Measurements from ENCODE around the gene SSNA1. TPM values are rescaled to one million over a fixed set of nuclear protein-coding genes. Genes with fewer than 3 reads are reported as not detected.

SSNA1 gene
- total RNA-seq, 2 experiments from 2014 or later, result 103 TPM

DNA sequence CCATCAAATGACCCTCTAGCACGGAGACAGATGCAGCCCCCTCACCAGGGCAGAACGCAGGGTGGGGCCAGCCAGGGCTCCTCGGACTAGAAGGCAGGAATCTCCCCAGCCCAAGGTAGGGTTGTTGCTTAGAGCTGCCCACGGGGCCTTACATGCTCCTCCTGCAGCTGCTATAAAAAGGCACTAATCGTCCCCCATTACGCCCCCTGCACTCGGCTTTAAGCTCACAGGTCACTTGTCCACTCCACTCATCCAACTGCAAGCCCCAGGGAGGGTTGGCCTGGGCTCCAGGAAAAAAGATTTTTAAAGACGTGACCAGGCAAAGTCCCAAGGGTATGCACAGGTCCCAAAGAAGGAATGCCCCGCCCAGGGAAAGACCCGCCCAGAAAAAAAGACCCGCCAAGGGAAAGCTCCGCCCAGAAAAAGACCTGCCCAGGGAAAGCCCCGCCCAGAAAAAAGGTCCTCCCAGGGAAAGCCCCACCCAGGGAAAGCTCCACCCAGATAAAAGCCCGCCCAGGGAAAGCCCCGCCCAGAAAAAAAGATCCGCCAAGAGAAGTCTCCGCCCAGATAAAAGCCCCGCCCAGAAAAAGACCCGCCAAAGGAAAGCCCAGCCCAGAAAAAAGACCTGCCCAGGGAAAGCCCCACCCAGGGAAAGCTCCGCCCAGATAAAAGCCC, 38.4 kb upstream of the SSNA1 start:
- POLR2A ChIA-PET, result interaction anchor here (1.0 to 1.2 kb wide), 2 partner anchors 21 to 157 kb away, joined by 4 read pairs; no protein-coding TSS in a partner anchor

DNA sequence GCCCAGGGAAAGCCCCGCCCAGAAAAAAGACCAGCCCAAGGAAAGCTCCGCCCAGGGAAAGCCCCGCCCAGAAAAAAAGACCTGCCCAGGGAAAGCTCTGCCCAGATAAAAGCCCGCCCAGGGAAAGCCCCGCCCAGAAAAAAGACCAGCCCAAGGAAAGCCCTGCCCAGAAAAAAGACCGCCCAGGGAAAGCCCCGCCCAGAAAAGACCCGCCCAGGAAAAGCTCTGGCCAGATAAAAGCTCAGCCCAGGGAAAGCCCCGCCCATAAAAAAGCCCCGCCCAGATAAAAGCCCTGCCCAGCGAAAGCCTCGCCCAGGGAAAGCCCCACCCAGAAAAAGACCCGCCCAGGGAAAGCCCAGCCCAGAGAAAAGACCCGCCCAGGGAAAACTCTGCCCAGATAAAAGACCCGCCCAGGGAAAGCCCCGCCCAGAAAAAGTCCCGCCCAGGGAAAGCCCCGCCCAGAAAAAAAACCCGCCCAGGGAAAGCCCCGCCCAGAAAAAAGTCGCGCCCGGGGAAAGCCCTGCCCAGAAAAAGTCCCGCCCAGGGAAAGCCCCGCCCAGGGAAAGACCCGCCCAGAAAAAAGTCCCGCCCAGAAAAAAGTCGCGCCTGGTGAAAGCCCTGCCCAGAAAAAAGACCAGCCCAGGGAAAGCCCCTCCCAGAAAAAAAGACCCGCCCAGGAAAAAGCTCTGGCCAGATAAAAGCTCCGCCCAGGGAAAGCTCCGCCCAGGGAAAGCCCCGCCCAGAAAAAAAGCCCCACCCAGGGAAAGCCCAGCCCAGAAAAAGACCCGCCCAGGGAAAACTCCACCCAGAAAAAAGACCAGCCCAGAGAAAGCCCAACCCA, 37.6 kb upstream of the SSNA1 start:
- ChIA-PET POLR2A (interaction anchor here (0.7 to 1.2 kb wide), 4 partner anchors 21 to 158 kb away, joined by 4 to 5 read pairs (median 4); partner anchors contain the start of gene TPRN), CTCF (interaction anchor here (0.6 to 2.2 kb wide), 4 partner anchors 21 to 116 kb away, joined by 3 to 5 read pairs (median 4); no protein-coding TSS in a partner anchor)

More for the DNA sequence above, 38.4 kb upstream of the SSNA1 start:
- CTCF ChIA-PET, result interaction anchor here (0.8 to 1.3 kb wide), 3 partner anchors 21 to 39 kb away, joined by 3 read pairs; no protein-coding TSS in a partner anchor

DNA sequence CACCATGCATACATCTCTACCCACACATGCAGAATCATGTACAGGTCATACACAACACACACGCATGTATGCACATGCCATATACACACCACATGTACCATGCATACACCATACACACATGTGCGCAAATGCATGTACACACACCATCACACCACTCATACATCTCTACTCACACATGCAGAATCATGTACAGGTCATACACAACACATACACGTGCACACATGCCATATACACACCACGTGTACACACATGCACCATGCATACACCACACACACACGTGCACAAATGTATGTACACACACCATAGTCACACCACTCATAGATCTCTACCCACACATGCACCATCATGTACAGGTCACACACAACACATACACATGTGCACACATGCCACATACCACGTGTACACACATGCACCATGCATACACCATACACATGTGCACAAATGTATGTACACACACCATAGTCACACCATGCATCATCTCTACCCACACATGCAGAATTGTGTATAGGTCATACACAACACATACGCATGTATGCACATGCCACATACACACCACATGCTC, 35.6 kb upstream of the SSNA1 start:
- POLR2A ChIA-PET, result no interaction called here
- CTCF ChIA-PET, result interaction anchor here (2.2 kb wide), 1 partner anchor 84 kb away, joined by 5 read pairs; no protein-coding TSS in a partner anchor

DNA sequence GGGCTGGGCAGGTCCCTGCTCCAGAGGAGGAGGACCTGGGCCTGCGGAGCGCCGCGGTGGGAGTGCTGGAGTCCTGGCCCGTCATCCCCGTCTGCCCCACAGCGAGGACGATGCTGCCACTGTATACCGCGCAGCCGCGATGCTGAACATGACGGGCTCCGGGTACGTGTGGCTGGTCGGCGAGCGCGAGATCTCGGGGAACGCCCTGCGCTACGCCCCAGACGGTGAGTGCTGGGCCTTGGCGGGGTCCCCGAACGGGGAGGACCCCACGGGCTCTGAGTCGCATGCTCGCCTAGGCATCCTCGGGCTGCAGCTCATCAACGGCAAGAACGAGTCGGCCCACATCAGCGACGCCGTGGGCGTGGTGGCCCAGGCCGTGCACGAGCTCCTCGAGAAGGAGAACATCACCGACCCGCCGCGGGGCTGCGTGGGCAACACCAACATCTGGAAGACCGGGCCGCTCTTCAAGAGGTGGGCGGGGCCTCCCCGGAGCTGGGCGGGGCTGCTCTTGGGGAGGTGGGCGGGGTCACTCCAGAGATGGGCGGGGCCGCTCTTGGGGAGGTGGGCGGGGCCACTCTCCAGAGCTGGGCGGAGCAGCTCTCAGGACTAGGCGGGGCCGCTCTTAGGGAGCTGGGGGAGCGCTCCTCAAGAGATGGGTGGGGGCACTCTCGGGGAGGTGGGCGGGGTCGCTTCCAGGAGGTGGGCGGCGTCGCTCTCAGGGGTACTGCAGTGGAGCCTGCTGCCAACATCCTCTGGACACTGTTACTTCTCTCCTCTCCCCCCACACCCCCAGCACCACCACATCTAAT, 31.7 kb upstream of the SSNA1 start:
- ChIA-PET CTCF (interaction anchor here (1.0 kb wide), 1 partner anchor 33 kb away, joined by 3 read pairs; no protein-coding TSS in a partner anchor), POLR2A (interaction anchor here (0.7 to 1.1 kb wide), 2 partner anchors 44 to 66 kb away, joined by 3 read pairs; no protein-coding TSS in a partner anchor)

DNA sequence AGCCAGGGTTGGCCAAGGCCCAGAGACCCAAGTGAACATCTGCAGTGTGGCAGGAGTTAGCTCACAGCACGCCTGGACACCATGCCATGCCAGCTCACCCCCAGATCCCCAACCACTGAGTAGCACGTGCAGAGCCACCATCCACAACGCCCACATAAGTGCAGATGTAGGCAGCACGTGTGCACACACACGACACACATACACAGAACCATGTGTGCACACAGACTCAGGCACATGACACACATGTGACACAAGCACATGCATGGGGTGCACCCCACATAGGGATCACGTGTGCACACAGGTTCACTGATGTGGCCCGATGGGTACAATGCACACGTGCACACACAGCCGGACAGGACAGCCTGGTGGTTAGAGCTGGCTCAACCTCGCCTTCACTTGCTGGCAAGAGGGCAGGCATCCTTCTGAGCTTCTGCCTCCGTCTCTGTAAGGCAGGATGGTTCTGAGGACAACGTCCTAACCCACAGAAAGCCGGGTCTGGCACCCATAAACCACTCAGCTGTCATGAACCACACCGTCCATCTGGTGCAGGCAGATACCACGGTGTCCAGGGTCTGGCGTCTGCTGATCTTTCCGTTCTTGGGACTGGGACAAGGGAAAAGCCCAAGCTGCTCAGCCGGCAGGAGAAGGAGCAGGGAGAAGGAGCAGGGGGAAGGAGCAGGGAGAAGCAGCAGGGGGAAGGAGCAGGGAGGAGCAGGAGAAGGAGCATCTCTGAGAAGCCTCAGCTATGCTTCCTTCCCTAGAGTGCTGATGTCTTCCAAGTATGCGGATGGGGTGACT, 30.7 kb upstream of the SSNA1 start:
- CTCF ChIA-PET, result no interaction called here
- POLR2A ChIA-PET, result no interaction called here

DNA sequence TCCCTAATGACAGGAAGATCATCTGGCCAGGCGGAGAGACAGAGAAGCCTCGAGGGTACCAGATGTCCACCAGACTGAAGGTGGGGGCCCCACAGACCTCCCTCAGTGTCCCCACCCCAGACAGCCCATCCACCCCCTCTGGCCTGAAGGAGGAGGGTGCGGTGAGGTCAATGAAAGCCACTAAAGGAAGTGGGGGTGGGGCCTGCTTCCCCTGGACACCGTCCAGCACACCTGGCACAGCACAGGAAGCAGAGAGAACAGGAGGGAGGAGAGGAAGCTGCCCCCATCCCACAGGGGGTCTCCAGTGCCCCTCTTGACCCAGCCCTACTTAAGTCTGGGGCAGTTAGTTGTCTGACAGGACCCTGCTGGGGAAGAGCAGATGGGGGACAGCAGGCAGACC, 29.9 kb upstream of the SSNA1 start:
- POLR2A ChIA-PET, result no interaction called here
- CTCF ChIA-PET, result no interaction called here

DNA sequence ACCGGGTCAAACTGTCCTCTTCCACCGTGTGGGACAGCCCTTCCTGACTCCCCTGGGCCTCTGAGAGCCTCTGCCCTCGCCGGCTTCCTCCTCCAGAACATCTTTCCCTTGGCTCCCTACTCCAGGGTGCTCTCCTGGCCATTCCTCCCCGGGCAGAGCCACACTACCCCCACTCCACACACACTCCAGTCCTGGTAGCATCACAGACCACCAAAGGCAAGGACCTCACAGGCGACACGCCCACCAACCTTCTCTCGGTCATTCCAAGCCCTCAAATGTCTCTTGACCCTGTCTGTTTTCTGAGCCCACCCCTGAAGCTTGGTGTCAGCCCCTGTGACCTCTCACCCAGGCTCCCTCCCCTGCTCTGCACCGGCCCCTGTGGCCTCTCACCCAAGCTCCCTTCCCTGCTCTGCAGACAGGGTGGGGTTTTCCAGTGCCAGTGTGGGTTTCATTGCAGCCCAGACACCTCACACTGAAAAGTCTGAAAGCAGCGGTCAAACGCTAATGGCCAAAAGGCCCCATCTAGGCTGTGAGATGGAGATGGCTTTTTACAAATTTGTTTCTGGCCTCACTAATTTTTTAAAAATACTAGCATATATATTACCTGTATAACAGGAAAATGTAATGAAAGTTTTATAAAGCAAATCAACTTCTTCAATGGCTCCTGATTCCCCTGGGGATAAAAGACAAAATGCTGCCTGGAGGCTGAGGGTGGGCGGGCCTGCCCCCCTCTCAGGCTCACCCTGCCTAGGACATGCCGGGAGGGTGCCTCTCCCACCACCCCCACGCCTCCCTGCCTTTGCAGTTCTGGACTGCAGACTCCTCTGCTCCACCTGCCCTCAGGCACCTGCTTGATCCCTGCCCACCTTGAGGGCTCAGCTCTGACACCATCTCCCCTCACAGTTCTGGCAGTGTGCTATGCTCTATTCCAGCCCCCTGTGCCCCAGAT, 29.1 kb upstream of the SSNA1 start:
- CTCF ChIA-PET, result interaction anchor here (1.1 kb wide), 1 partner anchor 68 kb away, joined by 3 read pairs; the partner anchor contains the start of gene RNF224
- POLR2A ChIA-PET, result no interaction called here

DNA sequence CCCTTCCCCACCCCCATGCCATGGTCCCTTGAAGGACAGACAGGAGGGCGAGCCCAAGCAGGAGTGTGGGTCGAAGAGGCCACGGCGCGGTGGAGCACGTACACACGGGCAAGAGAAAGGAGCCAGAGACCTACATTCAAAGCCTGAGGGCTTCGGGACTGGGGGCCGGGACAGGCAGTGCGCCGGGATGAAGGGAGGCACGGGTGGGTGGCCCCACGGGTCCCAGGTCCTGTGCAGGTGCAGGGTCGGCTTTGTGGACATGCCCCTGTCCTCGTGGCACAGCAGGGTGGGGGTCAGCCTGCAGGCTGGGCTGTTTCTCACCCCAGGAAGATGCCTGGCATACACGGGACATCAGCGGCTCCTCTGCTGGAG, 28.4 kb upstream of the SSNA1 start:
- CTCF ChIA-PET, result interaction anchor here (1.1 kb wide), 1 partner anchor 67 kb away, joined by 3 read pairs; the partner anchor contains the start of gene RNF224
- POLR2A ChIA-PET, result no interaction called here

DNA sequence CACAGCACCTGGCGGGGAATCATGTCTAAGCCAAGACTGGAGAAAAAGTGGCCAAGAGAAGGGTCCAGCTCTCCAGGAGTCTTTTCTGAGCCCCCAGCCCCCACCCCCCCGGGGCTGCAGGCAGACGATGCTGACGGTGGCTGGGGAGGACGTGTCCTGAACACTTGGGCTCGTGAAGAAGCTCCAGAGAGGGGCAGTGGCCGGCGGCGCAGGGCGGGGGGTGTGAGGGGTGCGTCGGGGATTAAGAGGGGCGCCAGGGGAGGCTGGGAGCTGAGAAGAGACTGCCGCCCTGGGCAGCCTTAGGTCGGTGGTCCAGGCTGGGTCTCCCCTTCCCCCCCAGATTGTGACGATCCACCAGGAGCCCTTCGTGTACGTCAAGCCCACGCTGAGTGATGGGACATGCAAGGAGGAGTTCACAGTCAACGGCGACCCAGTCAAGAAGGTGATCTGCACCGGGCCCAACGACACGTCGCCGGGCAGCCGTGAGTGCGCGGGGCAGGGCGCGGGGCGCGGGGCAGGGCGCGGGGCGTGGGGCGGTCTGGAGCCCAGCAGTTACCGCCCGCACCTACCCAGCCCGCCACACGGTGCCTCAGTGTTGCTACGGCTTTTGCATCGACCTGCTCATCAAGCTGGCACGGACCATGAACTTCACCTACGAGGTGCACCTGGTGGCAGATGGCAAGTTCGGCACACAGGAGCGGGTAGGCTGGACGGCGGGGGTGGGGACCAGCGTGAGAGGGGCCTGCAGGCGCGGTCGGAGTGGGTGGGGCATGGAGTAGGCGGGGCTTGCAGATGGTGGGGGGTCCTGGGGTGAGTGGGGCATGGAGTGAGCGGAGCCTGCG, 27.5 kb upstream of the SSNA1 start:
- CTCF ChIA-PET, result interaction anchor here (1.1 kb wide), 1 partner anchor 66 kb away, joined by 3 read pairs; the partner anchor contains the start of gene RNF224

DNA sequence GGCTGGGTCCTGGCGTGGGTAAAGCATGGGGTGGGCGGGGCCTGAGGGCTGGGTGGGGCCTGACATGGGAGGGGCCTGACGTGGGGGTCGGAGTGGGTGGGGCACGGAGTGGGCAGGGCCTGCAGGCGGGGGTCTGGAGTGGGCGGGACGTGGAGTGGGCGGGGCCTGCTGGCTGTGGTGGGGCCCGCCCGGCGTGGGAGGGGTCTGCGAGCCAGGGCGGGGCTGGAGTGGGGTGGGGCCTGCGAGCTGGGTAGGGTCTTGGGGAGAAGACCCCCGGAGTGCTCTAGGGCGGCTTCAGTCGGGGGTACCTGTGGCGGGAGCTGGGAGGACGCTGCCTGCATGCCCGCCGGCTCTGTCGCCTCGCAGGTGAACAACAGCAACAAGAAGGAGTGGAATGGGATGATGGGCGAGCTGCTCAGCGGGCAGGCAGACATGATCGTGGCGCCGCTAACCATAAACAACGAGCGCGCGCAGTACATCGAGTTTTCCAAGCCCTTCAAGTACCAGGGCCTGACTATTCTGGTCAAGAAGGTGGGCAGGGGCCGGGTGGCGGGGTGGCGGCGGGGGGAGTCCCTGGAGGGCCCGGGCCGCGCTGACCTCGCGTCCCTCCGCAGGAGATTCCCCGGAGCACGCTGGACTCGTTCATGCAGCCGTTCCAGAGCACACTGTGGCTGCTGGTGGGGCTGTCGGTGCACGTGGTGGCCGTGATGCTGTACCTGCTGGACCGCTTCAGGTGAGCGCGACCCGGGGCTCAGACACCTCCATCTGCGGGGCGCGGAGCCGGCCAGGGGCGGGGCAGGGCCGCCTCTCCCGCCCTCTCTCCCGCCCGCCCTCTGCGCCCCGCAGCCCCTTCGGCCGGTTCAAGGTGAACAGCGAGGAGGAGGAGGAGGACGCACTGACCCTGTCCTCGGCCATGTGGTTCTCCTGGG, 26.7 kb upstream of the SSNA1 start:
- POLR2A ChIA-PET, result no interaction called here
- CTCF ChIA-PET, result interaction anchor here (0.5 kb wide), 1 partner anchor 31 kb away, joined by 3 read pairs; no protein-coding TSS in a partner anchor

More for the DNA sequence above, 27.5 kb upstream of the SSNA1 start:
- POLR2A ChIA-PET, result no interaction called here

DNA sequence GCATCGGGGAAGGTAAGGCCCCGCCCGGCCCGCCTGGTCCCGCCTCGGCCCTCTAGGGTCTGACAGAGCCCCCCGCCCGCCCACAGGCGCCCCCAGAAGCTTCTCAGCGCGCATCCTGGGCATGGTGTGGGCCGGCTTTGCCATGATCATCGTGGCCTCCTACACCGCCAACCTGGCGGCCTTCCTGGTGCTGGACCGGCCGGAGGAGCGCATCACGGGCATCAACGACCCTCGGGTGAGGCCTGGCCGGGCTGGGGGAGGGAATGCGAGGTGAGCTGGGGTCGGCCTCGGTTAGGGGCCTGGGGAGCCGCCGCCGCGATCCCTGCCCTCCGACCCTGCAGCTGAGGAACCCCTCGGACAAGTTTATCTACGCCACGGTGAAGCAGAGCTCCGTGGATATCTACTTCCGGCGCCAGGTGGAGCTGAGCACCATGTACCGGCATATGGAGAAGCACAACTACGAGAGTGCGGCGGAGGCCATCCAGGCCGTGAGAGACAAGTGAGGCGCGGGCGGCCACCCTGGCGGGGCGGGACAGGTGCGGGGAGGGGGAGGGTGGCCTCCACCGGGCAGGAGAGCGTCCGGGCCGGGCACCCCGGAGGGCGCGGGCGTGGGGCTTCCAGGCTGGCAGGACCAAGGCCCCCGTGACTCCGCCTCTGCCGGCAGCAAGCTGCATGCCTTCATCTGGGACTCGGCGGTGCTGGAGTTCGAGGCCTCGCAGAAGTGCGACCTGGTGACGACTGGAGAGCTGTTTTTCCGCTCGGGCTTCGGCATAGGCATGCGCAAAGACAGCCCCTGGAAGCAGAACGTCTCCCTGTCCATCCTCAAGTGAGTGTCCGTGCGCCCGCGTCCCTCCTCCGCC, 25.7 kb upstream of the SSNA1 start:
- ChIA-PET CTCF (interaction anchor here (0.5 kb wide), 1 partner anchor 32 kb away, joined by 3 read pairs; no protein-coding TSS in a partner anchor), POLR2A (no interaction called here)

DNA sequence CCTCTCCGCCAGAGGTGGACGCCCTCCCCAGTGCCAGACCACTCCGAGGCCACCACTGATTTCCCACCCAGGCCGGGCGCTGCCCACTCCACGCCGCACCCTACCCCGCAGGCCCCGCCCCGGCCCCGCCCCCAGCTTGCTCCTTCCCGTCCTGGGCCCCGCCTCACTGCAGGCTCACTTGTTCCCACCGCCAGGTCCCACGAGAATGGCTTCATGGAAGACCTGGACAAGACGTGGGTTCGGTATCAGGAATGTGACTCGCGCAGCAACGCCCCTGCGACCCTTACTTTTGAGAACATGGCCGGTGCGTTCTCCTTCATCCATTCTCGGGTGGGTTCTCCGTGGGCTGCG, 25.1 kb upstream of the SSNA1 start:
- ChIA-PET CTCF (no interaction called here), POLR2A (no interaction called here)

DNA sequence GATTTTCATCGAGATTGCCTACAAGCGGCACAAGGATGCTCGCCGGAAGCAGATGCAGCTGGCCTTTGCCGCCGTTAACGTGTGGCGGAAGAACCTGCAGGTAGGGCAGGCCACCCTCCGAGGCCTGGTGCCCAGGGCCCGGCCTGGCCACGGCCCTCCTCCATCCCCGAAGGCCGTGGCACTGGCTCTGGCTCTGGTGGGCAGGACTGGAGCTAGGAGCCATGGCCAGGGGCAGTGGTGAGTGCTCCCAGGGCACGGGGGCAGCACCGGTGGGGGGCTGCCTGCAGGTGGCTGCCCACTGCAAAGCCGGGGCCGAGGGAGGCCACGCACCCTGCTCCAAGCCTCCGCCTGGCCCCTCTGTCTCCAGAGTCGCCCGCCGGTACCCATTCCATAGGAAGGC, 24.7 kb upstream of the SSNA1 start:
- ChIA-PET CTCF (no interaction called here), POLR2A (no interaction called here)

DNA sequence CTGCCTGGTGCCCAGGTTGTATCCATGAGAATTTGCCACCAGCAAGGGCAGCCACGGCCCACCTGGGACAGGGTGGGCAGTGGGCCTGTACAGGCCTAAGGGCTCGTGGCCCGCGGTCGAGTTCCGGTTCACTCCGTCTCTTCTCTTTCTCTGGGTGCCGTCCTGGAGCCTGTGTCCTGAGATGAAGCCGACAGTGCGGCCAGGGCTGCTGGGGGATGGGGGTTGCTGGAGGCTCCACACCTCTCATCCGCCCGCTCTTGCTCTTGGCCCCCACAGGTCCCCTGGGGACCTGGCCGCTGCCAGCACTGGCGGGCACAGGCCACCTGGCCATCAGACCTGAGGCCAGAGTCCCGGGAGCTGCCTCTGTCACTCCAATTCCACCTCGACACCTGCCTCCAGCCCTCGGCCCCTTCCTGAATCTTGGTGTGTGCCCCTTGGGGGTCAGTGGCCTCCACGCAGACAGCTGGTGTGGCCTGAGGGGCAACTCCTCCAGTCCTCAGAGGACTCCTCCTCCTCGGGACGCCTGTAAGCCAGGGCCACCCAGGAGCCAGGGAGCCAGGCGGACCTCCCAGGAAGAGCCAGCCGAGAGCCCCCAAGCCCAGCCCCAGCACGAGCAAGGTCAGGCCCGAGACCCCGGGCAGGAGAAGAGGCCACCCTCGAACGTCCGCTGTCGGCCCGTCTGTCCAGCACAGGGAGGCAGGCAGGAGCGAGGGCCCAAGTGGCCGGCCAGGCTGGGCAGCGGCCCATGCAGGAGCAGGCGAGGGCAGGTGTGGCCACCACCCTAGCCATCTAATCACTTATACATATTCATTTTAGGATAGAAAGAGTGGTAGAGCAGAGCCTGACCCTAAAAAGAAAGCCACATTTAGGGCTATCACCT, 23.9 kb upstream of the SSNA1 start:
- ChIA-PET CTCF (no interaction called here), POLR2A (no interaction called here)
